H1 (cell line): ENCODE measurements around the gene EIF4E2. TPM values are rescaled to one million over a fixed set of nuclear protein-coding genes. Genes with fewer than 3 reads are reported as not detected.

Experiments used
- CTCF ChIA-PET: fragments of 300-600 bp; sonication (Branson Sonifier 250); formaldehyde crosslinking; loops from one replicate; lab custom pipeline; 2021; ENCODE audit not compliant: partially characterized antibody; lab: Charles Lee
- POLR2A ChIA-PET: fragments of 300-600 bp; sonication (Branson Sonifier 250); formaldehyde crosslinking; loops from one replicate; lab custom pipeline; 2021; ENCODE audit warnings: inconsistent platforms; ENCODE audit not compliant: partially characterized antibody; lab: Charles Lee
- DNase-seq, 2 experiments: peaks; one replicate each; pipeline versions ENCODE4 v3.0.0 to v3.0.0-alpha.2; 2010 to 2022; ENCODE audit warnings: low spot score in 2 of 2, low read depth in 1 of 2, mixed read lengths in 1 of 2
- FAIRE-seq: peaks from 2 replicates; lab custom pipeline; 2011; peaks lifted over from hg19 to GRCh38; lab: Jason Lieb, UNC
- H2AFZ ChIP-seq: 2 replicates; pipeline ENCODE4 v1.8.1; 2012; ENCODE audit warnings: low read length, inconsistent platforms
- H2AK5ac ChIP-seq: 2 replicates; pipeline ENCODE4 v1.6.1; 2013; ENCODE audit warnings: low read depth, low read length
- H2BK120ac ChIP-seq: replicated peaks from 2 replicates; pipeline ENCODE3; 2013; ENCODE audit warnings: low read depth, low read length, inconsistent platforms
- H2BK12ac ChIP-seq: 2 replicates; pipeline ENCODE4 v1.6.1; 2013; ENCODE audit warnings: low read depth, low read length
- H2BK15ac ChIP-seq: 2 replicates; pipeline ENCODE4 v1.6.1; 2013; ENCODE audit warnings: low read length
- H2BK20ac ChIP-seq: 2 replicates; pipeline ENCODE4 v1.6.1; 2013; ENCODE audit warnings: low read length
- H2BK5ac ChIP-seq: 2 replicates; pipeline ENCODE4 v1.6.1; 2013; ENCODE audit warnings: low read depth, low read length
- H3K14ac ChIP-seq: 2 replicates; pipeline ENCODE4 v1.6.1; 2013; ENCODE audit warnings: inconsistent platforms; ENCODE audit not compliant: insufficient read length
- H3K18ac ChIP-seq: 2 replicates; pipeline ENCODE4 v1.6.1; 2013; ENCODE audit warnings: low read length; ENCODE audit errors: extremely low read depth
- H3K23ac ChIP-seq: 2 replicates; pipeline ENCODE4 v1.6.1; 2013; ENCODE audit warnings: inconsistent platforms; ENCODE audit not compliant: insufficient read length
- H3K23me2 ChIP-seq: 2 replicates; pipeline ENCODE4 v1.6.1; 2013; ENCODE audit warnings: low read depth, low read length
- H3K27ac ChIP-seq: 2 replicates; pipeline ENCODE4 v1.6.1; 2011; ENCODE audit warnings: low read depth, low read length, inconsistent platforms
- H3K27me3 ChIP-seq, 4 experiments: replicated peaks in 1 of 4; 1 replicate in 1 of 4; 2 replicates in 3 of 4; pipeline versions ENCODE4 v1.6.1 to v1.8.1; 2011 to 2013; ENCODE audit warnings: low read length in 3 of 4, mild to moderate bottlenecking in 3 of 4, inconsistent platforms in 2 of 4, mixed read lengths in 2 of 4, moderate library complexity in 1 of 4; ENCODE audit not compliant: control insufficient read depth in 3 of 4, insufficient read depth in 3 of 4; ENCODE audit errors: extremely low read depth in 1 of 4
- H3K36me3 ChIP-seq, 4 experiments: 2 replicates each; pipeline versions ENCODE4 v1.6.1 to v1.8.1; 2011 to 2013; ENCODE audit warnings: mild to moderate bottlenecking in 4 of 4, low read length in 3 of 4, moderate library complexity in 2 of 4, control low read depth in 1 of 4, inconsistent platforms in 1 of 4; ENCODE audit not compliant: insufficient read depth in 4 of 4, control insufficient read depth in 2 of 4
- H3K4ac ChIP-seq: replicated peaks from 2 replicates; pipeline ENCODE3; 2013; ENCODE audit warnings: low read length, low read depth, mixed read lengths, inconsistent platforms; ENCODE audit not compliant: insufficient read length
- H3K4me1 ChIP-seq, 4 experiments: replicated peaks in 1 of 4; 1 replicate in 1 of 4; 2 replicates in 3 of 4; pipeline versions ENCODE4 v1.6.1 to v1.8.1; 2011 to 2013; ENCODE audit warnings: low read length in 3 of 4, inconsistent platforms in 2 of 4, mixed read lengths in 1 of 4; ENCODE audit not compliant: insufficient read depth in 4 of 4, control insufficient read depth in 3 of 4
- H3K4me2 ChIP-seq, 2 experiments: 2 replicates each; pipeline versions ENCODE4 v1.6.1 to v1.8.1; 2011 to 2013; ENCODE audit warnings: low read depth in 2 of 2, low read length in 2 of 2, control low read depth in 1 of 2, inconsistent platforms in 1 of 2, mild to moderate bottlenecking in 1 of 2; ENCODE audit not compliant: insufficient read depth in 1 of 2
- H3K4me3 ChIP-seq, 4 experiments: fragments of 200-600, 300-600 bp in 1 of 4; sonication (generic), shearing (Covaris generic), sonication (Bioruptor Twin) in 1 of 4; 2 replicates each; pipeline versions ENCODE4 v1.5.1 to v1.8.1; 2011 to 2016; ENCODE audit warnings: low read length in 4 of 4, low read depth in 3 of 4, control low read depth in 2 of 4, inconsistent platforms in 2 of 4, mild to moderate bottlenecking in 2 of 4, mixed read lengths in 1 of 4, moderate library complexity in 1 of 4; ENCODE audit not compliant: insufficient read depth in 2 of 4; ENCODE audit errors: extremely low read depth in 1 of 4
- H3K56ac ChIP-seq: replicated peaks from 2 replicates; pipeline ENCODE3; 2013; ENCODE audit warnings: low read depth, mild to moderate bottlenecking, mixed read lengths, low read length, inconsistent platforms; ENCODE audit not compliant: insufficient read length
- H3K79me1 ChIP-seq: 2 replicates; pipeline ENCODE4 v1.6.1; 2013; ENCODE audit warnings: low read depth, low read length, control low read depth
- H3K79me2 ChIP-seq, 2 experiments: 2 replicates each; pipeline versions ENCODE4 v1.6.1 to v1.8.1; 2012 to 2013; ENCODE audit warnings: low read length in 2 of 2, mild to moderate bottlenecking in 2 of 2, inconsistent platforms in 1 of 2; ENCODE audit not compliant: insufficient read depth in 2 of 2, control insufficient read depth in 1 of 2
- H3K9ac ChIP-seq, 4 experiments: replicated peaks in 1 of 4; 1 replicate in 1 of 4; 2 replicates in 3 of 4; pipeline versions ENCODE4 v1.6.1 to v1.8.1; 2011 to 2013; ENCODE audit warnings: low read depth in 3 of 4, low read length in 3 of 4, control low read depth in 2 of 4, mild to moderate bottlenecking in 2 of 4, moderate library complexity in 2 of 4, inconsistent platforms in 1 of 4; ENCODE audit errors: extremely low read depth in 1 of 4
- H3K9me3 ChIP-seq, 2 experiments: 2 replicates each; pipeline versions ENCODE4 v1.6.1 to v1.8.1; 2012 to 2013; ENCODE audit warnings: mild to moderate bottlenecking in 2 of 2, moderate library complexity in 2 of 2, control low read depth in 1 of 2, inconsistent platforms in 1 of 2, low read depth in 1 of 2, low read length in 1 of 2, mixed read lengths in 1 of 2; ENCODE audit not compliant: insufficient read depth in 2 of 2
- H4K20me1 ChIP-seq, 2 experiments: replicated peaks in 1 of 2; 2 replicates each; pipeline versions ENCODE3 to v1.8.1; 2011 to 2013; ENCODE audit warnings: inconsistent platforms in 2 of 2, low read length in 2 of 2, mild to moderate bottlenecking in 1 of 2; ENCODE audit not compliant: insufficient read depth in 2 of 2, control insufficient read depth in 1 of 2
- H4K5ac ChIP-seq: 2 replicates; pipeline ENCODE4 v1.6.1; 2013; ENCODE audit warnings: low read length, low read depth, mixed read lengths, inconsistent platforms; ENCODE audit not compliant: insufficient read length
- H4K8ac ChIP-seq: 2 replicates; pipeline ENCODE4 v1.8.0; 2013; ENCODE audit warnings: mild to moderate bottlenecking, moderate library complexity, low read length, inconsistent platforms; ENCODE audit not compliant: insufficient read depth; ENCODE audit errors: extremely low read depth
- H4K91ac ChIP-seq: replicated peaks from 2 replicates; pipeline ENCODE3; 2013; ENCODE audit warnings: low read length, mixed read lengths, inconsistent platforms; ENCODE audit not compliant: insufficient read length
- CBX5 ChIP-seq: fragments of 300-800, 300-1000 bp; sonication (generic); IDR thresholded peaks from 2 replicates; pipeline ENCODE4 v1.7.1; 2016; ENCODE audit warnings: antibody characterized with exemption, low read length, low read depth
- CBX8 ChIP-seq: fragments of 300-800, 300-1000 bp; sonication (generic); IDR thresholded peaks from 2 replicates; pipeline ENCODE4 v1.7.1; 2016; ENCODE audit warnings: low read depth, low read length, borderline replicate concordance
- CEBPB ChIP-seq: IDR thresholded peaks from 2 replicates; pipeline ENCODE4 v1.6.1; 2012; ENCODE audit warnings: low read depth, low read length
- EP300 ChIP-seq, 2 experiments: IDR thresholded peaks; 1 replicate in 1 of 2; 2 replicates in 1 of 2; pipeline ENCODE4 v1.6.1; 2011 to 2012; ENCODE audit warnings: low read depth in 2 of 2, low read length in 2 of 2, mild to moderate bottlenecking in 2 of 2, borderline replicate concordance in 1 of 2, inconsistent platforms in 1 of 2, moderate library complexity in 1 of 2
- GABPA ChIP-seq: IDR thresholded peaks from 2 replicates; pipeline ENCODE4 v1.6.1; 2011; ENCODE audit warnings: mild to moderate bottlenecking, low read length, moderate library complexity, borderline replicate concordance; ENCODE audit not compliant: insufficient read depth
- GTF2F1 ChIP-seq: IDR thresholded peaks from 2 replicates; pipeline ENCODE4 v1.6.1; 2012; ENCODE audit warnings: low read depth, low read length, improper control_type of control experiment, borderline replicate concordance
- POLR2A ChIP-seq, 2 experiments: IDR thresholded peaks; 1 replicate in 1 of 2; 2 replicates in 1 of 2; pipeline ENCODE4 v1.6.1; 2011; ENCODE audit warnings: low read depth in 2 of 2, low read length in 2 of 2, mild to moderate bottlenecking in 2 of 2; ENCODE audit errors: control extremely low read depth in 1 of 2
- POLR2AphosphoS5 ChIP-seq: IDR thresholded peaks from 2 replicates; pipeline ENCODE4 v1.6.1; 2011; ENCODE audit warnings: low read depth, low read length
- RAD21 ChIP-seq, 2 experiments: IDR thresholded peaks in 1 of 2; conservative IDR thresholded peaks in 1 of 2; 2 replicates each; pipeline ENCODE4 v1.6.1; 2011; ENCODE audit warnings: low read depth in 2 of 2, low read length in 2 of 2, improper control_type of control experiment in 1 of 2, inconsistent platforms in 1 of 2, mild to moderate bottlenecking in 1 of 2, moderate library complexity in 1 of 2
- SP1 ChIP-seq: IDR thresholded peaks from 2 replicates; pipeline ENCODE4 v1.6.1; 2011; ENCODE audit warnings: low read depth, low read length
- SP4 ChIP-seq: IDR thresholded peaks from 2 replicates; pipeline ENCODE4 v1.6.1; 2012; ENCODE audit warnings: low read length, inconsistent platforms
- SRF ChIP-seq: IDR thresholded peaks from 2 replicates; pipeline ENCODE4 v1.6.1; 2011; ENCODE audit warnings: mild to moderate bottlenecking, low read depth, low read length, moderate library complexity
- TEAD4 ChIP-seq: IDR thresholded peaks from 2 replicates; pipeline ENCODE4 v1.6.1; 2012; ENCODE audit warnings: low read depth, low read length, inconsistent platforms, mixed read lengths
- ZNF274 ChIP-seq: IDR thresholded peaks from 2 replicates; pipeline ENCODE4 v1.7.0; 2012; ENCODE audit warnings: low read length, borderline replicate concordance; ENCODE audit errors: extremely low read depth
- WGBS, 2 experiments: shearing (Covaris generic) in 1 of 2; methylation state at CpG; one replicate each; pipeline versions ENCODE4 v1.1.6 to v1.1.7; 2013 to 2015; ENCODE audit warnings: low lambda C conversion rate in 2 of 2, mixed read lengths in 2 of 2, inconsistent platforms in 1 of 2, low coverage in 1 of 2, missing lambda C conversion rate in 1 of 2; ENCODE audit not compliant: insufficient replicate concordance in 2 of 2, insufficient coverage in 1 of 2, insufficient read length in 1 of 2; ENCODE audit errors: extremely low coverage in 1 of 2, missing lambda C conversion rate in 1 of 2; 5-methylcytosine and 5-hydroxymethylcytosine counted together
- polyA plus RNA-seq, 7 experiments: library from polyadenylated mRNA; depleted of rRNA in 3 of 7; stranded (reverse) in 5 of 7; unstranded in 2 of 7; fragments of >200 nt in 5 of 7; fragments of 200-250 nt in 2 of 7; gene quantifications; 1 replicate in 5 of 7; 2 replicates in 1 of 7; 4 replicates in 1 of 7; pipeline versions ENCODE4 v1.2.1 to v1.2.3, GENCODE V29; 2011 to 2013; ENCODE audit warnings: missing spikeins in 2 of 7, mixed read lengths in 2 of 7
- total RNA-seq: library from RNA; stranded (reverse); fragmentation: NEBNext Ultra II Directional; extraction: Animal tissue kit (Norgen Biotek cat#: 25700); gene quantifications from 2 replicates; pipeline ENCODE4 v1.2.1, GENCODE V29; 2021

Gene EIF4E2
- total and polyA plus RNA-seq, 2 of the 8 experiments (the other 6 are each of a cell fraction or from before 2014, with no cell fraction given): 39.4 to 114 TPM

- Histone ChIP-seq H3K27ac (no peak overlapping the region), H2BK120ac (no peak overlapping the region), H3K23ac (no peak overlapping the region), H2BK20ac (no peak overlapping the region), H3K14ac (no peak overlapping the region), H4K5ac (no peak overlapping the region), H3K9me3 (no peaks in the 10 kb centered on the region), H2AFZ (no peak overlapping the region), H3K36me3 (no peaks in the 10 kb centered on the region), H2BK15ac (no peak overlapping the region), H2BK12ac (no peak overlapping the region), H3K79me1 (no peaks in the 10 kb centered on the region), H2AK5ac (no peak overlapping the region), H3K27me3 (no peaks in the 10 kb centered on the region; a peak in 1 of 7 replicates), H3K4ac (no peak overlapping the region), H2BK5ac (no peak overlapping the region), H3K4me1 (0 out of 7 replicates have a peak, but pooled peaks cover 0 to 2% (median 0%) of the 10 kb centered on the region in 4 experiments), H3K18ac (no peak overlapping the region), H3K56ac (no peak overlapping the region), H3K4me3 (no peak overlapping the region), H4K8ac (no peak overlapping the region), H4K20me1 (no peaks in the 10 kb centered on the region), H3K79me2 (no peaks in the 10 kb centered on the region), H3K4me2 (no peak overlapping the region), H3K9ac (no peak overlapping the region), H3K23me2 (no peaks in the 10 kb centered on the region), H4K91ac (no peak overlapping the region)
- WGBS, 2 experiments: 88% methylated on average over 7 of the region's 7 CpGs; no CpG with 5 or more reads in 1 of the 2 experiments
- ChIA-PET POLR2A (interaction anchor here (0.7 kb wide), 1 partner anchor 11 kb away, joined by 3 read pairs; no protein-coding TSS in a partner anchor), CTCF (interaction anchor here (0.6 to 1.6 kb wide), 2 partner anchors 13 to 1109 kb away, joined by 5 to 7 read pairs; no protein-coding TSS in a partner anchor)
- DNase-seq (no peak), FAIRE-seq (no peak)
- TF ChIP-seq SP4 (no peak), SP1 (no peak), EP300 (IDR thresholded peaks at IDR 0.05; ENCODE audit: borderline replicate concordance in 1 of 2, low read depth in 2 of 2, low read length in 2 of 2) (no peak), ZNF274 (no peak), CBX5 (no peak), POLR2AphosphoS5 (no peak), TEAD4 (no peak), SRF (no peak), GTF2F1 (no peak), POLR2A (IDR thresholded peaks at IDR 0.05; ENCODE audit: control extremely low read depth in 1 of 2, low read depth in 2 of 2, low read length in 2 of 2) (no peak), CEBPB (no peak), CBX8 (no peak), RAD21 (IDR thresholded peaks at IDR 0.05 in 1 of 2, conservative IDR thresholded peaks at IDR 0.05 in 1 of 2; ENCODE audit: low read depth in 2 of 2, low read length in 2 of 2) (no peak), GABPA (no peak)
These were observed 47.0 kb downstream of the EIF4E2 start for GRCh38 chr2:232597362-232598079.
